K562 (cell line): Measurements from ENCODE around the gene IDI1. TPM values are rescaled to one million over a fixed set of nuclear protein-coding genes. Genes with fewer than 3 reads are reported as not detected.
A peak's percentile ranks its signal among the peaks of the same experiment; 100 is the strongest.

ENCODE experiments used
- CBFA2T2 ChIP-seq: fragments of 450-650 bp; conservative IDR thresholded peaks from 2 replicates; pipeline ENCODE4 v1.6.1; 2017; ENCODE audit warnings: mild to moderate bottlenecking
- CEBPZ ChIP-seq: fragments of 150-350 bp; IDR thresholded peaks from 2 replicates; pipeline ENCODE4 v1.6.1; 2014; ENCODE audit warnings: low read depth, mild to moderate bottlenecking, low read length, borderline replicate concordance
- CREB3L1 ChIP-seq: fragments of 450-650 bp; IDR thresholded peaks from 2 replicates; pipeline ENCODE4 v1.6.1; 2014; ENCODE audit warnings: low read depth, mild to moderate bottlenecking, moderate library complexity, borderline replicate concordance
- CUX1 ChIP-seq: fragments of 200-800 bp; sonication (Bioruptor generic); IDR thresholded peaks from 2 replicates; pipeline ENCODE4 v1.6.1; 2016; ENCODE audit warnings: missing genetic modification characterization, missing compliant biosample characterization
- GATA2 ChIP-seq: sonication (generic); formaldehyde crosslinking; IDR thresholded peaks from 2 replicates; pipeline ENCODE4 v1.4.0; 2020; ENCODE audit warnings: mild to moderate bottlenecking, missing genetic modification reagents
- HDAC8 ChIP-seq: fragments of 450-650 bp; IDR thresholded peaks from 2 replicates; pipeline ENCODE4 v1.6.1; 2016; ENCODE audit warnings: mild to moderate bottlenecking, missing genetic modification characterization, moderate library complexity, missing compliant biosample characterization
- HNRNPK ChIP-seq: fragments of 200-400 bp; formaldehyde crosslinking; IDR thresholded peaks from one replicate; pipeline ENCODE4 v1.6.1; 2018; ENCODE audit warnings: mild to moderate bottlenecking, low read depth, low read length; ENCODE audit not compliant: poor library complexity, severe bottlenecking
- KAT7 ChIP-seq: sonication (generic); formaldehyde crosslinking; IDR thresholded peaks from 2 replicates; pipeline ENCODE4 v1.8.0; 2022; ENCODE audit warnings: missing genetic modification reagents, mild to moderate bottlenecking, borderline replicate concordance
- MEF2D ChIP-seq: conservative IDR thresholded peaks from 2 replicates; pipeline ENCODE4 v1.6.1; 2016; ENCODE audit warnings: low read depth, missing genetic modification characterization, missing compliant biosample characterization
- MYNN ChIP-seq, 2 experiments: sonication (generic); formaldehyde crosslinking in 1 of 2; IDR thresholded peaks; 2 replicates each; pipeline versions ENCODE4 v1.5.0 to v1.6.1; 2016 to 2020; ENCODE audit warnings: antibody characterized with exemption in 1 of 2, missing genetic modification reagents in 1 of 2
- PHF8 ChIP-seq: fragments of 200-600 bp; sonication (generic); IDR thresholded peaks from 2 replicates; pipeline ENCODE4 v1.6.1; 2012; ENCODE audit warnings: mixed run types, mild to moderate bottlenecking, inconsistent platforms, low read length, moderate library complexity, borderline replicate concordance
- RCOR1 ChIP-seq, 2 experiments: IDR thresholded peaks; 2 replicates each; pipeline ENCODE4 v1.6.1; 2012; ENCODE audit warnings: low read depth in 2 of 2, low read length in 2 of 2, borderline replicate concordance in 1 of 2, improper control_type of control experiment in 1 of 2
- SRF ChIP-seq, 2 experiments: fragments of 250-450, 450-650 bp in 1 of 2; sonication (Bioruptor Pico) in 1 of 2; sonication (generic) in 1 of 2; formaldehyde crosslinking; IDR thresholded peaks; 2 replicates each; pipeline versions ENCODE4 v1.5.0 to v1.5.1; 2020 to 2022; ENCODE audit warnings: mild to moderate bottlenecking in 1 of 2, missing genetic modification reagents in 1 of 2
- TCF7 ChIP-seq: sonication (generic); IDR thresholded peaks from 2 replicates; pipeline ENCODE4 v1.6.1; 2016; ENCODE audit warnings: antibody characterized with exemption, borderline replicate concordance
- TFAM ChIP-seq: fragments of 250-450 bp; sonication (Bioruptor Pico); conservative IDR thresholded peaks from 2 replicates; pipeline ENCODE4 v1.5.0; 2021; ENCODE audit warnings: mild to moderate bottlenecking, moderate library complexity
- WHSC1 ChIP-seq: IDR thresholded peaks from one replicate; pipeline ENCODE4 v1.6.1; 2012; ENCODE audit warnings: low read length, control low read depth, inconsistent platforms
- ZNF124 ChIP-seq: sonication (generic); formaldehyde crosslinking; IDR thresholded peaks from 2 replicates; pipeline ENCODE4 v1.8.1; 2022; ENCODE audit warnings: missing genetic modification reagents
- ZNF431 ChIP-seq: sonication (generic); formaldehyde crosslinking; IDR thresholded peaks from 2 replicates; pipeline ENCODE4 v1.8.0; 2022; ENCODE audit warnings: mild to moderate bottlenecking, missing genetic modification reagents
- ZNF830 ChIP-seq: fragments of 250-450 bp; sonication (Bioruptor Pico); IDR thresholded peaks from 2 replicates; pipeline ENCODE4 v1.5.0; 2021; ENCODE audit warnings: mild to moderate bottlenecking
- polyA plus RNA-seq, 8 experiments: library from polyadenylated mRNA; depleted of rRNA in 4 of 8; stranded (reverse) in 5 of 8; unstranded in 3 of 8; fragments of >200 nt; fragmentation: Nextera tagmentation in 2 of 8; fragmentation: Illumina TruSeq in 1 of 8; extraction: Ambion mirVana in 2 of 8; extraction: Trizol in 1 of 8; gene quantifications; 2 replicates each; pipeline versions ENCODE4 v1.2.1 to v1.2.3, GENCODE V29; 2011 to 2014; ENCODE audit warnings: inconsistent platforms in 1 of 8, missing spikeins in 1 of 8
- total RNA-seq, 7 experiments: library from RNA; depleted of rRNA in 6 of 7; stranded (reverse); fragments of >200 nt in 6 of 7; fragmentation: Illumina TruSeq in 2 of 7; extraction: Trizol in 2 of 7; gene quantifications; 2 replicates each; pipeline versions ENCODE4 v1.2.1 to v1.2.3, GENCODE V29; 2011 to 2021; ENCODE audit warnings: low replicate concordance in 1 of 7

Gene IDI1
- total and polyA plus RNA-seq, 9 of the 15 experiments (the other 6 are each of a cell fraction or from before 2014, with no cell fraction given): 70.0 to 265 (median 119) TPM

- TF ChIP-seq CEBPZ (no peak), SRF (CRISPR knock-in tag; IDR thresholded peaks at IDR 0.05) (no peak), PHF8 (no peak), ZNF431 (CRISPR knock-in tag) (no peak), ZNF124 (no peak), WHSC1 (no peak), ZNF830 (CRISPR knock-in tag) (no peak), TCF7 (0 out of 2 replicates have a peak, but pooled peaks have one; percentile 54), HNRNPK (no peak), GATA2 (CRISPR knock-in tag) (peak; percentile 65), KAT7 (CRISPR knock-in tag) (no peak), CREB3L1 (no peak), TFAM (CRISPR knock-in tag) (no peak), RCOR1 (IDR thresholded peaks at IDR 0.05; ENCODE audit: borderline replicate concordance in 1 of 2, low read depth in 2 of 2, low read length in 2 of 2) (peak; percentile 99), CBFA2T2 (peak; percentile 64), CUX1 (CRISPR knock-in tag) (no peak), MEF2D (tag) (no peak), MYNN (IDR thresholded peaks at IDR 0.05) (0 out of 2 replicates have a peak, but pooled peaks have one; percentile 52), MYNN (CRISPR knock-in tag; IDR thresholded peaks at IDR 0.05) (no peak), HDAC8 (tag) (no peak)
Observed at GRCh38 chr10:1050145-1050544, 1.2 kb upstream of the IDI1 start (continued).
